ENCODE results near the gene AIRE.
A peak's percentile ranks its signal among the peaks of the same experiment; 100 is the strongest.
"Not testable (repeated sequence)": the region's sequence is repeated elsewhere in the genome, so short reads cannot be mapped to it uniquely, and the experiment has no call there.

Gene AIRE

DNA sequence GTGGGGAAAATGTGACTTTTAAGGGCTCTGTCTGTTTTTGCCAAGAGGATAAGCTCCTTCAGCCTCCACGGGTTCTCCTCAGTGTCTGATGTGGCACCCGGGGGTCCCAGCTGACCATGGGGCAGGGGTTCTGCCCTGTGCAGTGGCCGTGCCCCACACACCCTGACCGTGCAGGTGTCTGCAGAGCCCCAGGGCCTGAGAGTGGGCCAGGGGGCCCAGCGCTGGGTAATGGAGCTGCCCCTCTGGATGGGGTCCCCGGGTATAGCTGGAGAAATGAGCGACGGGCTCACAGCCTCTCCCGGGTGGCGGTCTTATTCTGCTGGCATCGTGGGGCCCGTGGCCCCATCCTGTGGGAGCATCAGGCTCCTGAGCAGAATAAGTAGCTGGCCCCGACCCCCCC lies 11.2 kb downstream of the AIRE start:
- TF ChIP-seq TAF1 (IDR thresholded peaks at IDR 0.05; ENCODE audit: low read depth, low read length) (no peak), POLR2A (IDR thresholded peaks at IDR 0.05; ENCODE audit: low read depth, low read length) (no peak), PAX5 (IDR thresholded peaks at IDR 0.05; ENCODE audit: insufficient read depth, low read length, severe bottlenecking) (no peak), POLR2AphosphoS5 (IDR thresholded peaks at IDR 0.05; ENCODE audit: low read depth, low read length) (no peak), SPI1 (IDR thresholded peaks at IDR 0.05; ENCODE audit: low read depth, low read length) (no peak), POU2F2 (IDR thresholded peaks at IDR 0.05; ENCODE audit: low read depth, low read length) (no peak)
- DNase-seq (ENCODE audit: insufficient read length, low spot score) (no peak), FAIRE-seq (no peak)

- DNase-seq (ENCODE audit: insufficient read length, low spot score) (peak; percentile 91), FAIRE-seq (peak; percentile 87)
- TF ChIP-seq SPI1 (IDR thresholded peaks at IDR 0.05; ENCODE audit: low read depth, low read length), result no peak
- TF ChIP-seq POLR2AphosphoS5 (IDR thresholded peaks at IDR 0.05; ENCODE audit: low read depth, low read length), result no peak
- no peak for TF ChIP-seq POU2F2 (IDR thresholded peaks at IDR 0.05; ENCODE audit: low read depth, low read length)
- no peak for TF ChIP-seq TAF1 (IDR thresholded peaks at IDR 0.05; ENCODE audit: low read depth, low read length)
- TF ChIP-seq POLR2A (IDR thresholded peaks at IDR 0.05; ENCODE audit: low read depth, low read length), result no peak
- TF ChIP-seq PAX5 (IDR thresholded peaks at IDR 0.05; ENCODE audit: insufficient read depth, low read length, severe bottlenecking), result no peak
Measured at GRCh38 chr21:44297525-44298290, 12.0 kb downstream of the AIRE start.

GRCh38 chr21:44298301-44298700 lies 12.6 kb downstream of the AIRE start:
- FAIRE-seq (no peak), DNase-seq (ENCODE audit: insufficient read length, low spot score) (no peak)

DNA sequence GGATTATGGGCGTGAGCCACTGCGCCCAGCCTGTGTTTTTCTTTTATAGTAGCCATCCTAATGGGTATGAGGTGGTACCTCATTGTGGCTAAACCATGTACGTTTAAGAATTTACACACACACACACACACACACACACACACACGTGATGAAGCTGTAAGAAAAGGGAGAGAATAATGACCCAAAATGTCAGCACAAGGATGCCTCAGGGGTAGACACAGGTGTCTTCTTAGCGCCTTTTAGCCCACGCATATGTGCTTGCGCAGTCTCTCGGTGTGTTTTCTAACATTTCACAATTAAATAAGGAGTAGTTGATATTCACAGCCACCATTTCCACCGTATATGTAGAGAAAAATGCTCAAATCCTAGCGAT lies 13.4 kb downstream of the AIRE start:
- DNase-seq (ENCODE audit: insufficient read length, low spot score) (no peak), FAIRE-seq (no peak)
- no peak for TF ChIP-seq TAF1 (IDR thresholded peaks at IDR 0.05; ENCODE audit: low read depth, low read length)
- TF ChIP-seq POU2F2 (IDR thresholded peaks at IDR 0.05; ENCODE audit: low read depth, low read length), result no peak
- TF ChIP-seq SPI1 (IDR thresholded peaks at IDR 0.05; ENCODE audit: low read depth, low read length), result no peak
- no peak for TF ChIP-seq POLR2AphosphoS5 (IDR thresholded peaks at IDR 0.05; ENCODE audit: low read depth, low read length)
- TF ChIP-seq POLR2A (IDR thresholded peaks at IDR 0.05; ENCODE audit: low read depth, low read length), result no peak; the same call in 1 of the 2 replicates
- no peak for TF ChIP-seq PAX5 (IDR thresholded peaks at IDR 0.05; ENCODE audit: insufficient read depth, low read length, severe bottlenecking)

More at GRCh38 chr21:44298301-44298700, 12.6 kb downstream of the AIRE start:
- TF ChIP-seq POLR2A (IDR thresholded peaks at IDR 0.05; ENCODE audit: low read depth, low read length) (no peak), TAF1 (IDR thresholded peaks at IDR 0.05; ENCODE audit: low read depth, low read length) (no peak), PAX5 (IDR thresholded peaks at IDR 0.05; ENCODE audit: insufficient read depth, low read length, severe bottlenecking) (no peak), SPI1 (IDR thresholded peaks at IDR 0.05; ENCODE audit: low read depth, low read length) (no peak), POLR2AphosphoS5 (IDR thresholded peaks at IDR 0.05; ENCODE audit: low read depth, low read length) (no peak), POU2F2 (IDR thresholded peaks at IDR 0.05; ENCODE audit: low read depth, low read length) (no peak)

- TF ChIP-seq SPI1 (IDR thresholded peaks at IDR 0.05; ENCODE audit: low read depth, low read length), result no peak
- TF ChIP-seq POU2F2 (IDR thresholded peaks at IDR 0.05; ENCODE audit: low read depth, low read length), result peak; percentile 5; the same call in 1 of the 2 replicates
- TF ChIP-seq POLR2A (IDR thresholded peaks at IDR 0.05; ENCODE audit: low read depth, low read length), result 0 out of 2 replicates have a peak, but pooled peaks have one; percentile 41
- no peak for TF ChIP-seq PAX5 (IDR thresholded peaks at IDR 0.05; ENCODE audit: insufficient read depth, low read length, severe bottlenecking)
- peak; percentile 47 for TF ChIP-seq TAF1 (IDR thresholded peaks at IDR 0.05; ENCODE audit: low read depth, low read length)
- TF ChIP-seq POLR2AphosphoS5 (IDR thresholded peaks at IDR 0.05; ENCODE audit: low read depth, low read length), result peak; percentile 34; the same call in 1 of the 2 replicates
- FAIRE-seq (peak; percentile 87), DNase-seq (ENCODE audit: insufficient read length, low spot score) (peak; percentile 95)
Measured at GRCh38 chr21:44299458-44300261, 14.0 kb downstream of the AIRE start, which contains the start of gene PFKL. Gene PFKL, plus strand, starts transcription at chr21:44300053. Its CDS starts 53 bp downstream, at chr21:44300106.

DNA sequence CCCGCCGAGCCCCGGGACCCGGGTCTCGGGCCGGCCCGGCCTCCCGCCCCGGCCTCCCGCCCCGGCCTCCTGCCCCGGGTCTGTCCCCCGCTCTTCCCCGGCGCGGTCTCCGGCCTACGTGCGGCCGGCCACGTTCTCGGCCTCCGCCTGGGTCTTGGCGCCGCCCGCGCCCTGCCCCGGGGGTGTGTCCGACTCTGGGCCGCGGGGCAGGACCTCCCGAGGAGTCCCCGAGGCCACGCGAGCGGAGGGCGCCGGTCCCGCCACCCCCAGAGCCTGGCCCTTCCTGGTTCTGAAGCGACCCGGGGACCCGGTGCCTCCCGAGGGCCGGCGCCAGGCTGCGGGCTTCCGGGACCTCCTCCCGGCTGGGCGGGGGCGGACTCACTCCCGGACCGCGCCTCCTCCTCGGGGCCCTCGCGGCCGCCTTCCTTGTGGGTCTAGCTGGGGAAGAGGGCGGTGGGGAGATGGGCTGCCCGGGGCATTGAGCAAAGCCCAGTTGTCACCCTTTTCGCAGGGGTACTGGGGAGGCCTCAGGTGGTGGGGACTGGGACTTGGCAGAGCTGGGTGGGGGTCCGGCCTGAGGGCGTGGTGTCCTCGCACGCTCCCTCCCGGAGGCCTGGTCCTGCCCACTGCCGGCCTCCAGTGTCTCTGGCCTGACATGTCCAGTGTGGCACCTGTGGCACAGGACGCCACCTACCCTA lies 14.7 kb downstream of the AIRE start:
- no peak for FAIRE-seq
- peak; percentile 86 for DNase-seq (ENCODE audit: insufficient read length, low spot score)
- TF ChIP-seq POU2F2 (IDR thresholded peaks at IDR 0.05; ENCODE audit: low read depth, low read length) (no peak), PAX5 (IDR thresholded peaks at IDR 0.05; ENCODE audit: insufficient read depth, low read length, severe bottlenecking) (no peak), POLR2AphosphoS5 (IDR thresholded peaks at IDR 0.05; ENCODE audit: low read depth, low read length) (no peak), SPI1 (IDR thresholded peaks at IDR 0.05; ENCODE audit: low read depth, low read length) (no peak), TAF1 (IDR thresholded peaks at IDR 0.05; ENCODE audit: low read depth, low read length) (no peak), POLR2A (IDR thresholded peaks at IDR 0.05; ENCODE audit: low read depth, low read length) (no peak)

- DNase-seq (ENCODE audit: insufficient read length, low spot score) (no peak), FAIRE-seq (no peak)
- TF ChIP-seq POLR2A (IDR thresholded peaks at IDR 0.05; ENCODE audit: low read depth, low read length) (no peak), SPI1 (IDR thresholded peaks at IDR 0.05; ENCODE audit: low read depth, low read length) (no peak), POLR2AphosphoS5 (IDR thresholded peaks at IDR 0.05; ENCODE audit: low read depth, low read length) (no peak), POU2F2 (IDR thresholded peaks at IDR 0.05; ENCODE audit: low read depth, low read length) (no peak), TAF1 (IDR thresholded peaks at IDR 0.05; ENCODE audit: low read depth, low read length) (no peak), PAX5 (IDR thresholded peaks at IDR 0.05; ENCODE audit: insufficient read depth, low read length, severe bottlenecking) (no peak)
Measured at GRCh38 chr21:44301141-44301540, 15.5 kb downstream of the AIRE start.

- FAIRE-seq, result peak; percentile 20
- TF ChIP-seq POLR2A (IDR thresholded peaks at IDR 0.05; ENCODE audit: low read depth, low read length) (no peak), POU2F2 (IDR thresholded peaks at IDR 0.05; ENCODE audit: low read depth, low read length) (no peak), PAX5 (IDR thresholded peaks at IDR 0.05; ENCODE audit: insufficient read depth, low read length, severe bottlenecking) (no peak), POLR2AphosphoS5 (IDR thresholded peaks at IDR 0.05; ENCODE audit: low read depth, low read length) (no peak), TAF1 (IDR thresholded peaks at IDR 0.05; ENCODE audit: low read depth, low read length) (no peak), SPI1 (IDR thresholded peaks at IDR 0.05; ENCODE audit: low read depth, low read length) (no peak)
- no peak for DNase-seq (ENCODE audit: insufficient read length, low spot score)
Measured at GRCh38 chr21:44301961-44302406, 16.3 kb downstream of the AIRE start.

DNA sequence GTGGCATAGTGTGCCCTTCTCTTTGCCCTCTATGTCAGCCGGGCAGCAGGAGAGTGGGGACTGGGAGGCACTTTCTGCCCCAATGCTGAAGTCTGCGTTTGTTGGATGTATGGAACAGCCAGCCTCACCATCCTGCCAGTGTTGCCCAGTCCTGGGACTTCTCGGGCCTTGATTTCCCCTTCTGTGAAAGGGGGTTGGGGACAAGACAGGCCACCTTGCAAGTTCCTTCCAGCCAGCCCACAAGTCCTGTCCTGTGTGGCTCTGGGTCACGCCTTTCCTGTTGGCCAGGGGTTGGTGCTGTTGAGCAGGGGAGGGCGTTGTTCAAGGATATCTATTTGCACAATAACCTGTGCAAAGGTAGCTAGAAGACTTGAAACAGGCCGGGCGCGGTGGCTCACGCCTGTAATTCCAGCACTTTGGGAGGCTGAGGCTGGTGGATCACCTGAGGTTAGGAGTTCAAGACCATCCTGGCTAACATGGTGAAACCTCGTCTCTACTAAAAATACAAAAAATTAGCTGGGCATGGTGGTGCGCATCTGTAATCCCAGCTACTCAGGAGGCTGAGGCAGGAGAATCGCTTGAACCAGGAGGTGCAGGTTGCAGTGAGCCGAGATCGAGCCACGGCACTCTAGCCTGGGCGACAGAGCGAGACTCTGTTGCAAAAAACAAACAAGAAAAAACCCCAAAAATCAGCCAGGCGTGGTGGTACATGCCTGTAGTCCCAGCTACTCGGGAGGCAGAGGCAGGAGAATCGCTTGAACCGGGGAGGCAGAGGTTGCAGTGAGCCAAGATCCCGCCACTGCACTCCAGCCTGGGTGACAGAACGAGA lies 17.1 kb downstream of the AIRE start:
- FAIRE-seq; DNase-seq (ENCODE audit: insufficient read length, low spot score): not testable (repeated sequence)

All from GM12891 (cell line).